ENCODE results near the gene WDR45.

WDR45 gene

GRCh38 chrX:49073601-49074575 is 5.8 kb downstream of the WDR45 start, which contains the start of gene PRAF2:
Gene PRAF2, minus strand, starts transcription at chrX:49074002. Its CDS starts 15 bp downstream, at chrX:49073987.
- peak; percentile 82 for DNase-seq (ENCODE audit: low read depth)

- DNase-seq (ENCODE audit: low read depth), result no peak
Observed at GRCh38 chrX:49072712-49073095, 7.0 kb downstream of the WDR45 start.

GRCh38 chrX:49071877-49072711 is 7.6 kb downstream of the WDR45 start:
- DNase-seq (ENCODE audit: low read depth), result no peak

GRCh38 chrX:49070988-49071387 is 8.7 kb downstream of the WDR45 start:
- no peak for DNase-seq (ENCODE audit: low read depth)

GRCh38 chrX:49069038-49069437 is 10.6 kb downstream of the WDR45 start:
- no peak for DNase-seq (ENCODE audit: low read depth)

- no peak for DNase-seq (ENCODE audit: low read depth)
Observed at GRCh38 chrX:49067285-49068120, 12.2 kb downstream of the WDR45 start.

GRCh38 chrX:49066690-49067089 is 13.0 kb downstream of the WDR45 start:
- DNase-seq (ENCODE audit: low read depth), result no peak

GRCh38 chrX:49066278-49066677 is 13.4 kb downstream of the WDR45 start:
- DNase-seq (ENCODE audit: low read depth), result no peak

- no peak for DNase-seq (ENCODE audit: low read depth)
Observed at GRCh38 chrX:49064735-49065134, 15.0 kb downstream of the WDR45 start.

- no peak for DNase-seq (ENCODE audit: low read depth)
Observed at GRCh38 chrX:49064303-49064702, 15.4 kb downstream of the WDR45 start.

GRCh38 chrX:49063715-49064114 is 16.0 kb downstream of the WDR45 start:
- DNase-seq (ENCODE audit: low read depth), result no peak

- no peak for DNase-seq (ENCODE audit: low read depth)
Observed at GRCh38 chrX:49061916-49062315, 17.8 kb downstream of the WDR45 start.

GRCh38 chrX:49061490-49061889 is 18.2 kb downstream of the WDR45 start:
- DNase-seq (ENCODE audit: low read depth), result no peak

- DNase-seq (ENCODE audit: low read depth), result no peak
Observed at GRCh38 chrX:49060914-49061313, 18.8 kb downstream of the WDR45 start.

GRCh38 chrX:49059681-49060085 is 20.0 kb downstream of the WDR45 start:
- no peak for DNase-seq (ENCODE audit: low read depth)

GRCh38 chrX:49059201-49059600 is 20.5 kb downstream of the WDR45 start:
- no peak for DNase-seq (ENCODE audit: low read depth)

- DNase-seq (ENCODE audit: low read depth), result no peak
Observed at GRCh38 chrX:49058794-49059193, 20.9 kb downstream of the WDR45 start, which contains the start of gene CCDC120. Gene CCDC120, plus strand, starts transcription at chrX:49058999. Its CDS starts 3,043 bp downstream, at chrX:49062042.

GRCh38 chrX:49054073-49054762 is 25.5 kb downstream of the WDR45 start:
- no peak for DNase-seq (ENCODE audit: low read depth)

- DNase-seq (ENCODE audit: low read depth), result peak; percentile 38
Observed at GRCh38 chrX:49053223-49054072, 26.2 kb downstream of the WDR45 start.

GRCh38 chrX:49043987-49044281 is 35.8 kb downstream of the WDR45 start:
- no peak for DNase-seq (ENCODE audit: low read depth)

All from activated T-helper 1 cell treated with Interleukin-2 at 50 U/mL for 16 hours (primary cell).